Measurements from ENCODE around the gene CHAF1A.

DNA sequence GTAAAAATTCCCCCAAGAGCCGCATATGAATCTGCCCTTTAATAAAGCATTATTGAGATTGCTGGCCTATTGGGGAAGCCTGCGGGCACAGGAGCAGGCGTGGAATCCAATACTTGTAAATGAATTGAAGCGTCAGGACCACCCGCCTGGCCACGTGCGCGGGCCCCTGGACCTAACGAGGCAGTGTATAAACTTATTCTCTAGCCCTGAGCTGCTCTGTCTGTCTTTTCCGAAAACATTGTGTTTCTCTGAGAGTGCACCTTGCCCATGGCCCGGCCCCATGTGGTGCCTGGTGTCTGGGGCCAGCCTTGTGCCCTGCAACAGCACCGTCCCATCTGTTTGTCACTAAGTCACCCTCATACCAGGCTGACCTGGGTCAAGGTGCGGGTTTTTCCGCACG, 40.7 kb downstream of the CHAF1A start:
- TF ChIP-seq, protein P1, sequence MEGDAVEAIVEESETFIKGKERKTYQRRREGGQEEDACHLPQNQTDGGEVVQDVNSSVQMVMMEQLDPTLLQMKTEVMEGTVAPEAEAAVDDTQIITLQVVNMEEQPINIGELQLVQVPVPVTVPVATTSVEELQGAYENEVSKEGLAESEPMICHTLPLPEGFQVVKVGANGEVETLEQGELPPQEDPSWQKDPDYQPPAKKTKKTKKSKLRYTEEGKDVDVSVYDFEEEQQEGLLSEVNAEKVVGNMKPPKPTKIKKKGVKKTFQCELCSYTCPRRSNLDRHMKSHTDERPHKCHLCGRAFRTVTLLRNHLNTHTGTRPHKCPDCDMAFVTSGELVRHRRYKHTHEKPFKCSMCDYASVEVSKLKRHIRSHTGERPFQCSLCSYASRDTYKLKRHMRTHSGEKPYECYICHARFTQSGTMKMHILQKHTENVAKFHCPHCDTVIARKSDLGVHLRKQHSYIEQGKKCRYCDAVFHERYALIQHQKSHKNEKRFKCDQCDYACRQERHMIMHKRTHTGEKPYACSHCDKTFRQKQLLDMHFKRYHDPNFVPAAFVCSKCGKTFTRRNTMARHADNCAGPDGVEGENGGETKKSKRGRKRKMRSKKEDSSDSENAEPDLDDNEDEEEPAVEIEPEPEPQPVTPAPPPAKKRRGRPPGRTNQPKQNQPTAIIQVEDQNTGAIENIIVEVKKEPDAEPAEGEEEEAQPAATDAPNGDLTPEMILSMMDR (IDR thresholded peaks at IDR 0.05) = no peak
- no peak for TF ChIP-seq POLR2A (IDR thresholded peaks at IDR 0.05)
